Vagina (tissue), 2 donors: ENCODE data around the gene CRYBG1. TPM values are rescaled to one million over a fixed set of nuclear protein-coding genes. Genes with fewer than 3 reads are reported as not detected.

ENCODE experiments used
- DNase-seq, 2 donors: peaks; one replicate each; pipeline ENCODE4 v3.0.0-alpha.2; 2017; ENCODE audit errors: extremely low spot score in 2 of 2
- H3K27ac ChIP-seq: fragments of 200-600 bp; sonication (generic); one replicate; pipeline ENCODE4 v1.5.1; 2019
- H3K27me3 ChIP-seq: fragments of 200-600 bp; sonication (generic); one replicate; pipeline ENCODE4 v1.5.1; 2019
- H3K36me3 ChIP-seq, 2 donors: fragments of 200-600 bp; sonication (generic); one replicate each; pipeline ENCODE4 v1.5.1; 2017 to 2019
- H3K4me1 ChIP-seq: fragments of 200-600 bp; sonication (generic); one replicate; pipeline ENCODE4 v1.5.1; 2019
- H3K4me3 ChIP-seq, 2 donors: fragments of 200-600 bp; sonication (generic); 1 replicate in 1 of 2; 2 replicates in 1 of 2; pipeline ENCODE4 v1.5.1; 2016 to 2019
- H3K9me3 ChIP-seq: fragments of 200-600 bp; sonication (generic); one replicate; pipeline ENCODE4 v1.5.1; 2019
- POLR2A ChIP-seq, 2 donors: fragments of 450-650 bp; IDR thresholded peaks; one replicate each; pipeline ENCODE4 v1.6.1; 2017; ENCODE audit warnings: antibody characterized with exemption in 2 of 2, mild to moderate bottlenecking in 2 of 2, moderate library complexity in 2 of 2
- POLR2AphosphoS5 ChIP-seq, 2 donors: sonication (generic); formaldehyde crosslinking; IDR thresholded peaks; one replicate each; pipeline ENCODE4 v1.9.0; 2017; ENCODE audit warnings: antibody characterized with exemption in 2 of 2, mild to moderate bottlenecking in 2 of 2, low read depth in 1 of 2; ENCODE audit not compliant: insufficient read depth in 1 of 2
- intact Hi-C: fragments of 100-400 bp; cut with DNase I; formaldehyde crosslinking; loops from one replicate; pipeline ENCODE4 v1.15.1; 2023
- total RNA-seq: library from RNA; depleted of rRNA; stranded (reverse); fragments of >200 nt; gene quantifications from one replicate; pipeline ENCODE4 v1.2.3, GENCODE V29; 2016
- TF ChIP-seq, protein P1 (sequence below), 3 experiments: fragments of 450-650 bp in 2 of 3; fragments of 200-600 bp in 1 of 3; sonication (generic) in 1 of 3; IDR thresholded peaks; one replicate each; pipeline ENCODE4 v1.5.1; 2017 to 2019; ENCODE audit warnings: antibody characterized with exemption in 3 of 3, mild to moderate bottlenecking in 2 of 3, moderate library complexity in 2 of 3

CRYBG1 gene
- total RNA-seq, 1 donor from 2014 or later = 46.7 TPM

DNA sequence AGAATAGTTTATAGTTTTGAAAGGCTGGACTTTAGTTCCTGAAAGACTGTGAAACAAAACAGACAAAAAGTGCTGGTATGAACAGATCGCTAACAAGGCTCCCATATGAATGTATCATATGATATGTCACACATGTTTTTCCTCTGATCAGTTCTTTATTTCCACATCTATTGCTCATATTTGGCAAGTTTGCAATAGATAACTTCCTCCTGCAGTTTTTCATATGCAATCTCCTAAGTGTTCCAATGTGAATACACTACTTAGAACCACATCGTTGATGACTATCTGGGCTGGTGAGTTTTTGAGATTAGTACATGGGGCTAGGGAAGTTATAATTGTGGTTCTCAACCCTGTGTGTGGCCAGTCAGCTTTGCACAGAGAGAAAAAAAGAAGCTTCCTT, 23.1 kb downstream of the CRYBG1 start:
- Histone ChIP-seq H3K4me1 (no peaks in the 10 kb centered on the region), H3K27me3 (no peaks in the 10 kb centered on the region), H3K9me3 (no peaks in the 10 kb centered on the region), H3K27ac (no peak overlapping the region), H3K4me3 (no peak overlapping the region), H3K36me3 (no peaks in the 10 kb centered on the region)
- intact Hi-C loops = no loop called here
- TF ChIP-seq, protein P1, sequence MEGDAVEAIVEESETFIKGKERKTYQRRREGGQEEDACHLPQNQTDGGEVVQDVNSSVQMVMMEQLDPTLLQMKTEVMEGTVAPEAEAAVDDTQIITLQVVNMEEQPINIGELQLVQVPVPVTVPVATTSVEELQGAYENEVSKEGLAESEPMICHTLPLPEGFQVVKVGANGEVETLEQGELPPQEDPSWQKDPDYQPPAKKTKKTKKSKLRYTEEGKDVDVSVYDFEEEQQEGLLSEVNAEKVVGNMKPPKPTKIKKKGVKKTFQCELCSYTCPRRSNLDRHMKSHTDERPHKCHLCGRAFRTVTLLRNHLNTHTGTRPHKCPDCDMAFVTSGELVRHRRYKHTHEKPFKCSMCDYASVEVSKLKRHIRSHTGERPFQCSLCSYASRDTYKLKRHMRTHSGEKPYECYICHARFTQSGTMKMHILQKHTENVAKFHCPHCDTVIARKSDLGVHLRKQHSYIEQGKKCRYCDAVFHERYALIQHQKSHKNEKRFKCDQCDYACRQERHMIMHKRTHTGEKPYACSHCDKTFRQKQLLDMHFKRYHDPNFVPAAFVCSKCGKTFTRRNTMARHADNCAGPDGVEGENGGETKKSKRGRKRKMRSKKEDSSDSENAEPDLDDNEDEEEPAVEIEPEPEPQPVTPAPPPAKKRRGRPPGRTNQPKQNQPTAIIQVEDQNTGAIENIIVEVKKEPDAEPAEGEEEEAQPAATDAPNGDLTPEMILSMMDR (IDR thresholded peaks at IDR 0.05) = no peak
- TF ChIP-seq POLR2A (IDR thresholded peaks at IDR 0.05) (no peak), POLR2AphosphoS5 (IDR thresholded peaks at IDR 0.05; ENCODE audit: insufficient read depth in 1 of 2, low read depth in 1 of 2) (no peak)
- DNase-seq = no peak

DNA sequence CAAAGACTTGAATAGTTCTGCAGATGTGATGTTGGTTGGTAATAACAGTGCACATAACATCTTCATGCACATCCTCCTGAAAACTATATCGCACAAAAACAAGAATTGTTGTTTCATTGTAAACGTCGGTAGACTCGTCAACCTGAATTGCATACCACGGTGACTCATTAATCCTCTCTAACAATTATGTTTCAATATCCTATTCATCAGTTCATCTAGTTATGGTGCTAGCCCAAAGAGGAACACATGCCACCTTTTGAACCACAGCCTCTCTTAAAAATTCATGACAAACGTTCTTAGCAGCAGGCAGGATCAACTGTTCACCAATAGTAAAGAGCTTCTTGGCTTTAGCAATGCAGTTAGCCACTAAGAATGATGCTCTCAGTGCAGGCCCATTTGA, 25.0 kb downstream of the CRYBG1 start:
- Histone ChIP-seq H3K4me1 (no peaks in the 10 kb centered on the region), H3K4me3 (no peak overlapping the region), H3K27me3 (no peaks in the 10 kb centered on the region), H3K36me3 (no peaks in the 10 kb centered on the region), H3K9me3 (no peaks in the 10 kb centered on the region), H3K27ac (no peak overlapping the region)
- no peak for DNase-seq
- TF ChIP-seq POLR2AphosphoS5 (IDR thresholded peaks at IDR 0.05; ENCODE audit: insufficient read depth in 1 of 2, low read depth in 1 of 2) = no peak
- no peak for TF ChIP-seq POLR2A (IDR thresholded peaks at IDR 0.05)
- TF ChIP-seq, protein P1 (IDR thresholded peaks at IDR 0.05) = no peak
- intact Hi-C loops = no loop called here

DNA sequence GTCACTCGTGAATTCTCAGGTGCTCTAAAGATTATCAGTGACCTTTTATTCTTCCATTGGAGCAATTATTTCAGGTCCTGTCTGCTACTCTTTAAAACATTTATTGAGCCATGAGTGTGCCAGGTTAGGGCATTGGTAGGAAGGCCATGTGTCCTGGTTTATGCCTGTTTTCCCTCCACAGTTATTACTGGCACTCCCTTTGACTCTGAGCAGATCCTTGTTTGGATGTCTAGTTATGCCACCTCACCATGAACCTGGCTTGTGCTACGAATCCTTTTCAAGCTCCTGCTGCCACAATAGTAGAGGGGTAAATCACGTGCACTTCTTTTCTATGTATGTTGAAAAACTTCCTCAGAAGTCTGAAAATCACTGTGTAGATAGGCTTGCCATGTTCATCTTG, 27.4 kb downstream of the CRYBG1 start:
- H3K4me1 ChIP-seq = no peaks in the 10 kb centered on the region
- H3K9me3 ChIP-seq = no peaks in the 10 kb centered on the region
- no peak overlapping the region for H3K27ac ChIP-seq
- no peak overlapping the region for H3K4me3 ChIP-seq
- intact Hi-C loops = no loop called here
- no peaks in the 10 kb centered on the region for H3K27me3 ChIP-seq
- no peak for TF ChIP-seq POLR2AphosphoS5 (IDR thresholded peaks at IDR 0.05; ENCODE audit: insufficient read depth in 1 of 2, low read depth in 1 of 2)
- DNase-seq = no peak
- H3K36me3 ChIP-seq = no peaks in the 10 kb centered on the region

DNA sequence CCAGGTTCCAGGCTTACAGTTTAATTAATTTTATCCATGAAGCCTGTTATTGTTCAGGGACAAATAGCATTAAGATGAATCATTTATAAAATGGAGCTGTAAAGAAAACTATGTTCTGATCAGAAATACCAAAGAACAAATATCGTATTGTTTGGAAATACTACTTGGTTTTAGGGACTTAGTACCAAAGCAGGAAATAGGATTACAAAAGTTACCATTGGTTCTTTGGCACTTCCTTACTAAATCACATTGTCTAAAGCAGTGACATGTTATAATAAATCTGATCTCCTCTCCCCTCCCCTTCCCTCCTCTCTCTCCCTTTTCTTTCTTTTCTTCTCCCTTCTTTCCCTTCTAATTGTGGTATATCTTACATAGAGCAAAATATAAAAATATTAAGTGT, 29.6 kb downstream of the CRYBG1 start:
- Histone ChIP-seq H3K4me1 (no peaks in the 10 kb centered on the region), H3K36me3 (no peaks in the 10 kb centered on the region), H3K9me3 (no peaks in the 10 kb centered on the region), H3K4me3 (no peak overlapping the region), H3K27ac (no peak overlapping the region), H3K27me3 (no peaks in the 10 kb centered on the region)
- DNase-seq = no peak
- intact Hi-C loops = no loop called here
- TF ChIP-seq POLR2A (IDR thresholded peaks at IDR 0.05) = no peak
- TF ChIP-seq, protein P1 (IDR thresholded peaks at IDR 0.05) = no peak
- TF ChIP-seq POLR2AphosphoS5 (IDR thresholded peaks at IDR 0.05; ENCODE audit: insufficient read depth in 1 of 2, low read depth in 1 of 2) = no peak

DNA sequence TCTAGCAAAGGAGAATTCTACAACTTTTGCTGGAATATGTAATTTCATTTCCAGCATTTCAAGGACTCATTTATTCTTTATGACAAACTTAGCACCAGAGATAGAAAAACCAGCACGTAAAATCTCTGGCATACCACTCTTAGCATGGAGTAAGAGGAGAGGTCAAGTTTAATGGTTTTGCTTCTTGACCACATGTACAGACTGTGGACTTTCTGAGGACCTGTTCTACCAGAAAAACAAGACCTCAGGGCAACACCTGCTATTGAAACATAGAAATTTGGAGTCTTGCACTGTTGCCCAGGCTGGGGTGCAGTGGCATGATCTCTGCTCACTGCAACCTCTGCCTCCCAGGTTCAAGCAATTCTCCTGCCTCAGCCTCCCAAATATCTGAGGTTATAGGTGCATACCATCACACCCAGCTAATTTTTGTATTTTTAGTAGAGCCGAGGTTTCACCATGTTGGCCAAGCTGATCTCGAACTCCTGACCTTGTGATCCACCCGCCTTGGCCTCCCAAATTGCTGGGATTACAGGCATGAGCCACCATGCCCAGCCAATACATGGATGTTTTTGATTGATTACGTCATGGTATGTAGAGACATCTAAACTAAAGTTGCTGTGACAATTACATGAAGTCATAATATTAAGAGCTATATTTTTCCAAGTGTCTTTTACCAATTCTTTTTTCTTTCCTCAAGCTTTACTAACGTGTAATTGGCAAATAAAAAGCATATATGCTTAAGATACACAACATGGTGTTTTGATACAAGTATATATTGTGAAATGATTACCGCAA, 36.1 kb downstream of the CRYBG1 start:
- H3K9me3 ChIP-seq = no peaks in the 10 kb centered on the region
- intact Hi-C loops = no loop called here
- no peak for DNase-seq
- no peak overlapping the region for H3K4me3 ChIP-seq
- no peaks in the 10 kb centered on the region for H3K4me1 ChIP-seq
- no peaks in the 10 kb centered on the region for H3K27me3 ChIP-seq
- H3K36me3 ChIP-seq = no peaks in the 10 kb centered on the region
- H3K27ac ChIP-seq = no peak overlapping the region
- TF ChIP-seq POLR2AphosphoS5 (IDR thresholded peaks at IDR 0.05; ENCODE audit: insufficient read depth in 1 of 2, low read depth in 1 of 2) (no peak), POLR2A (IDR thresholded peaks at IDR 0.05) (no peak)
- TF ChIP-seq, protein P1 (IDR thresholded peaks at IDR 0.05) = no peak
